Gastrocnemius medialis (tissue), 4 donors: ENCODE data around the gene NPB.

Experiments used
- CTCF ChIP-seq, 5 experiments: fragments of 450-650 bp in 3 of 5; fragments of 200-600 bp in 2 of 5; sonication (generic) in 2 of 5; IDR thresholded peaks in 4 of 5; conservative IDR thresholded peaks in 1 of 5; 1 replicate in 4 of 5; 2 replicates in 1 of 5; pipeline ENCODE4 v1.5.1; 2016 to 2019; ENCODE audit warnings: antibody characterized with exemption in 5 of 5, mild to moderate bottlenecking in 3 of 5, moderate library complexity in 3 of 5
- POLR2A ChIP-seq, 2 donors: fragments of 450-650 bp; IDR thresholded peaks; one replicate each; pipeline ENCODE4 v1.6.1; 2017; ENCODE audit warnings: antibody characterized with exemption in 2 of 2, mild to moderate bottlenecking in 2 of 2, moderate library complexity in 2 of 2

DNA sequence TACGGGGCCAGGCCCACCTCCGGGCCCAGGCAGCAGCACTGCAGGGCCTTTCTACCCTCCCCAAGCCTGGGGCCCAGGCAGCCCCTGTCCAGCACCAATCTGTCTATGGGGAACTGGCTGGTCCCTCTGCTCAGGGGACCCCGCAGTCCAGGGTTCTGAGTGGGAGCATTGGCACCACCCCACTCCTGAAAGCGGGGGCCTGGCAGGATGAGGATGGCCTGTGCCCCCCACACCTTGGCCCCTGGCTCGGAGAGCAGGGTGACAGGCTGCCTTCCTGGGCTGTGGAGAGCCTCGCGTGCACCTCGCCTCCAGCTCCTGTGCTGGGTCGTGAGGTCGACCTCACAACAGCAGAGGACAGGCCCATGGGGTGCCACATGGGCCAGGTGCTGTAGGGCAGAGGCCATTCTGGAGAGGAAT lies 1.4 kb downstream of the NPB start:
- TF ChIP-seq CTCF (IDR thresholded peaks at IDR 0.05 in 4 of 5, conservative IDR thresholded peaks at IDR 0.05 in 1 of 5), result no peak
- TF ChIP-seq POLR2A (IDR thresholded peaks at IDR 0.05), result no peak
